Measurements from ENCODE around the gene KLF13. TPM values are rescaled to one million over a fixed set of nuclear protein-coding genes. Genes with fewer than 3 reads are reported as not detected.
A peak's percentile ranks its signal among the peaks of the same experiment; 100 is the strongest.

KLF13 gene
- total RNA-seq, 4 donors from 2014 or later: 50.8 to 151 (median 98.7) TPM

DNA sequence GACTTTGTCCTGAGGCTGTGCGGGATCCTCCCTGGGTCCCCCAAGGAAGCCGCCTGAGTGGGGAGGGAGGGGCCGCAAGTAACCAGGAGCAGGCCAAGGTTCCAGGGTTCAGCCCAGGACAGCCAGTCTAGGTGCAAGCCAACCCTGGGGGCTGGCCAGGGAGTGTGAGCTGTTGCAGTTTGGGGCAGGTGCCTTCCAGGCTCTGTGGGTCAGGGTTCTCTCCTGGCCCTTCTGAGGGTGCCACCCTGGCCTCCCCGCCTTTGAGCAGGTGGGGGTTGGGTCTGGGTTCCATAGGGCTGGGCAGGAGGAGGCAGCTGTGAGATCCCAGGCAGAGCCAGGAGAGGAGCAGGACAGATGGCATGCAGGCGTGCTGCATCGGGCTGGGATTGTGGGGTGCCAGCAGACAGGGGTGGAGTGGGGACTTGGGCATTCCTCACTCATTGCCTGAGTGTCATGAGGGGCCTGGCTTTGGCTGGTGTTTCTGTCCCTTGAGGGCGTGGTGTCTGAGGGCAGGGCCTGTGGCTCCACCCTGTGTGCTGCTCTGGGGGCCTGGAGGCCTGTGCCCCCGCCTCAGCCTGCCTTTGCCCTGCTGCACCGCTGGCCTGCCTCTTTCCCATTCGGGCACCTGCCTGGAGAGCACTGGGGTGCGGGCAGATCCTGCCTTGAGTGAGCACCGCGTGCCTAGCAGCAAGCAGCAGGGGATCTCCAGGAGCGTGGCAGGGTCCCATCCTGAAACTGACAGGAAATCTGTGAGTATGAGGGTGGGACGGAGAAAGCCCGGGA is 18.4 kb downstream of the KLF13 start:
- intact Hi-C loops (cut with DNase I; ENCODE audit: low total_unique reads): no loop called here
- TF ChIP-seq, protein P1, sequence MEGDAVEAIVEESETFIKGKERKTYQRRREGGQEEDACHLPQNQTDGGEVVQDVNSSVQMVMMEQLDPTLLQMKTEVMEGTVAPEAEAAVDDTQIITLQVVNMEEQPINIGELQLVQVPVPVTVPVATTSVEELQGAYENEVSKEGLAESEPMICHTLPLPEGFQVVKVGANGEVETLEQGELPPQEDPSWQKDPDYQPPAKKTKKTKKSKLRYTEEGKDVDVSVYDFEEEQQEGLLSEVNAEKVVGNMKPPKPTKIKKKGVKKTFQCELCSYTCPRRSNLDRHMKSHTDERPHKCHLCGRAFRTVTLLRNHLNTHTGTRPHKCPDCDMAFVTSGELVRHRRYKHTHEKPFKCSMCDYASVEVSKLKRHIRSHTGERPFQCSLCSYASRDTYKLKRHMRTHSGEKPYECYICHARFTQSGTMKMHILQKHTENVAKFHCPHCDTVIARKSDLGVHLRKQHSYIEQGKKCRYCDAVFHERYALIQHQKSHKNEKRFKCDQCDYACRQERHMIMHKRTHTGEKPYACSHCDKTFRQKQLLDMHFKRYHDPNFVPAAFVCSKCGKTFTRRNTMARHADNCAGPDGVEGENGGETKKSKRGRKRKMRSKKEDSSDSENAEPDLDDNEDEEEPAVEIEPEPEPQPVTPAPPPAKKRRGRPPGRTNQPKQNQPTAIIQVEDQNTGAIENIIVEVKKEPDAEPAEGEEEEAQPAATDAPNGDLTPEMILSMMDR (IDR thresholded peaks at IDR 0.05): no peak
- no peak for TF ChIP-seq POLR2A (IDR thresholded peaks at IDR 0.05)
- peak in 1 of 2 donors; percentile 92 for DNase-seq (ENCODE audit: low spot score in 2 of 2)
- H3K4me3 ChIP-seq (ENCODE audit: low read depth, poor library complexity, severe bottlenecking): no peak overlapping the region
- WGBS, 2 donors: 28 to 40% methylated on average over 11 to 14 of the region's 16 CpGs

DNA sequence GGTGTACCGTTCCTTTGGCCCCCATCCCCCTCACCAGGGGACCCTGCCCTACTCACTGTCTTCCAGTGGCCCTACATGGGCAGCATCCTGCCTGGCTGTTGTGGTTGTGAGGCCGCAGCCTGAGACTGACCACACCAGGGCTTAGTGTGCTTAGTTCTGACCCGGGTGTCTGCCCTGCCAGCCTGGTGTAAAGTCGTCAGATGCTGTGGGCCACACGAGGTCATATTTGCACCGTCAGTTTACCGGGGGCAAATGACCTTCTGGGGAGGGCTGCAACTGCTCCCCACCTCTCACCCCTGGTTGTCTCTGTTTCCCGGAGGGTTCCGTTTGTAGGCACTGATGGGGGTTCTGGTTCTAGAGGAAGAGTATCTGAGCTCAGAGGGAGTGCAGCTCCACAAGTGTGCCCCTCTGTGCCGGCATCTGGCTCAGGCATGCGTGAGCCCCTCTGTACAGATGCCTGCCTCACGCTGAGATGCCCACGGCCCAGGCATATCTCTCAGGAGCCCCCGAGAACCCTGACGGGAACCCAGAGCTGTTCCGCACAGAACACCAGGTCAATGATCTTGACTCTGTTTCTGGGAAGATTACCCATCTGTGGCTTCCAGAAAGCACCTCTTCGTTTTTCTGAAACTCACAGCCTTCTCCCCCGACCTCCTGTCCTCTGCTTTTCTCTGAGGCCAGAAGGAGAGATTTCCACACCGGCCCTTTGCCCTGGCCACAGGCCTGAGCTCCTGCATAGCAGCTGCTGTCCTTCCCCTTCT is 19.2 kb downstream of the KLF13 start:
- intact Hi-C loops (cut with DNase I; ENCODE audit: low total_unique reads): no loop called here
- WGBS, 2 donors: 55 to 65% methylated on average over 18 of the region's 19 CpGs
- DNase-seq (ENCODE audit: low spot score in 2 of 2): no peak
- no peak overlapping the region for H3K4me3 ChIP-seq (ENCODE audit: low read depth, poor library complexity, severe bottlenecking)
- TF ChIP-seq, protein P1 (IDR thresholded peaks at IDR 0.05): no peak
- no peak for TF ChIP-seq POLR2A (IDR thresholded peaks at IDR 0.05)

DNA sequence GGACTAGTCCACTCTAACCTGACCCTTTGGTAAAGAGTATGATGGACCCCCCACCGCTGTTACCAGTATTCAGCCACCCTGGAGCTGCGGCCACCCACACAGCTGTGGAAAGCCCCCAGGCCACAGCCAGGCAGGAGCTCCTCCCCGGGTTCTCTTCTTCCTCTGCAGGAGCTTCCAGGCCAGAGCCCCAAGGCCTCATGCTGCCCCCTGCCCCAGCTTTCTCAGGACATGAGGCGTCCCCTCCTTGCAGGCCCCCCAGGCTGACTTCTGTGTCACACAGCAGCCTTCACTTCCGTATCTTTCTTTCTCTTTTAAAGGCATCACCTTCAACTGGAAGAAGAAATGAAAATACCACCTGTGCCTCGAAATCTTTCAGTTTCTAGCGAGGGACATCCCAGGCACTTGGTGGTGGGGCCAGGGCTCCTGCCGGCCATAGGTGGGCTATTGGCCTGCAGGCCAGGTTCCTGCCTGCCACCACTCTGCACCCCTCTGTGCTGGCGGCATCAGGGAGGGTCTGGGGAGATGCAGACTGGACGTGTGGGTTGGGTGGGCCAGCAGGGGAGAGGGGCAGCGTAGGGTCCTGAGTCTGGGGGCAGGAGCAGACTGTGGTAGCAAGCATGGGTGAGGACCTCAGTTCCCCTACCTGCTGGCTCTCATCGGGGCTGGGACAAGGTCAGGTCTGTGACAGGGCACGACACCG is 19.9 kb downstream of the KLF13 start:
- no peak for TF ChIP-seq POLR2A (IDR thresholded peaks at IDR 0.05)
- TF ChIP-seq, protein P1 (IDR thresholded peaks at IDR 0.05): no peak
- intact Hi-C loops (cut with DNase I; ENCODE audit: low total_unique reads): no loop called here
- WGBS, 2 donors: 72 to 73% methylated on average over 14 of the region's 14 CpGs
- DNase-seq (ENCODE audit: low spot score in 2 of 2): peak in 1 of 2 donors; percentile 86
- no peak overlapping the region for H3K4me3 ChIP-seq (ENCODE audit: low read depth, poor library complexity, severe bottlenecking)

DNA sequence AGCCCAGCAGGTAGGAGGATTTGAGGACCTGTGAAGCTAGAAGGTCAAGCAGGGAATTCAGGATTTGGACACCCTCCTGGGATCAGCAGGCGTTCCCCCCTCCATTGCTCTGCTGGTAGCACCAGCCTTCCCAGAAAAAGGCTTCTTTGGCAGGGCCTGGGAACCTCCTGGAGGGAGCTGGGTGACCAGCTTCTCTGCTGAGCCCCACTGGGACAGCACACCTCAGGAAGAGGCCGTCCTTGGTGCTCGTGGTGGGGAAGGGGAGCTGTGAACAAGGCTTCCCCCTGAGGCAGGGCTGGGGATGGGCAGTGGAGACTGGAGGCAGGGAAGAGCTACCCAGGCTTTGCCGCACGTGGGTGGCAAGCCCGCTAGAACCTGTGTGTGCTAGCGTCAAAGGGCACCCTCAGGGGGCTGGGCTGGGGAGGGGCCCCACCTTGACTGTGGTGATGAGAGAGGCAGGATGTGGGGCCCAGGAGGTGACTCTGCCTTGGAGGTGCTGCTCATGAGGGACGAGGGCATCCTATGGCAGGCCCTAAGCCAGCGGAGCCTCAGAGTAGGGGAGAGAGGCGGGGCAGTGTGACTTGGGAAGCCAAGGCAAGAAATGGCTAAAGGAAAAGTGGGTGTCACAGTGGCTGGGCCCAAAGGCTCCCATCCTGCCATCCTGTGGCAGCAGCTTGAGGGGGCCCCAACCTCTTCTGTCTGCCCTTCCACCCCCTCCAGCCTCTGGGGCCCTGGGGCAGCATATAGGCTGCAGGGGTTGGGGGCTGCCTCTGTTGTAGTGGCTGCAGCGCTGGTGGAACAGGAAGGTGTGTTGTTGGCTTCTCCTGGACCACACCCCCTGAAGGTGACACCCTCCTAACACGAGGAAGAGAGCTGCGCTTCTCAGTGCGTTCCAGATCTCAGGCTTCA is 20.7 kb downstream of the KLF13 start:
- peak in 1 of 2 donors; percentile 88 for DNase-seq (ENCODE audit: low spot score in 2 of 2)
- TF ChIP-seq POLR2A (IDR thresholded peaks at IDR 0.05): no peak
- TF ChIP-seq, protein P1 (IDR thresholded peaks at IDR 0.05): no peak
- WGBS, 2 donors: 56 to 67% methylated on average over 14 of the region's 14 CpGs
- H3K4me3 ChIP-seq (ENCODE audit: low read depth, poor library complexity, severe bottlenecking): no peak overlapping the region
- intact Hi-C loops (cut with DNase I; ENCODE audit: low total_unique reads): no loop called here
